Measurements from ENCODE around the gene THAP9. TPM values are rescaled to one million over a fixed set of nuclear protein-coding genes. Genes with fewer than 3 reads are reported as not detected.

THAP9 gene
- total RNA-seq, 1 experiment from 2014 or later, result 8.5 TPM

DNA sequence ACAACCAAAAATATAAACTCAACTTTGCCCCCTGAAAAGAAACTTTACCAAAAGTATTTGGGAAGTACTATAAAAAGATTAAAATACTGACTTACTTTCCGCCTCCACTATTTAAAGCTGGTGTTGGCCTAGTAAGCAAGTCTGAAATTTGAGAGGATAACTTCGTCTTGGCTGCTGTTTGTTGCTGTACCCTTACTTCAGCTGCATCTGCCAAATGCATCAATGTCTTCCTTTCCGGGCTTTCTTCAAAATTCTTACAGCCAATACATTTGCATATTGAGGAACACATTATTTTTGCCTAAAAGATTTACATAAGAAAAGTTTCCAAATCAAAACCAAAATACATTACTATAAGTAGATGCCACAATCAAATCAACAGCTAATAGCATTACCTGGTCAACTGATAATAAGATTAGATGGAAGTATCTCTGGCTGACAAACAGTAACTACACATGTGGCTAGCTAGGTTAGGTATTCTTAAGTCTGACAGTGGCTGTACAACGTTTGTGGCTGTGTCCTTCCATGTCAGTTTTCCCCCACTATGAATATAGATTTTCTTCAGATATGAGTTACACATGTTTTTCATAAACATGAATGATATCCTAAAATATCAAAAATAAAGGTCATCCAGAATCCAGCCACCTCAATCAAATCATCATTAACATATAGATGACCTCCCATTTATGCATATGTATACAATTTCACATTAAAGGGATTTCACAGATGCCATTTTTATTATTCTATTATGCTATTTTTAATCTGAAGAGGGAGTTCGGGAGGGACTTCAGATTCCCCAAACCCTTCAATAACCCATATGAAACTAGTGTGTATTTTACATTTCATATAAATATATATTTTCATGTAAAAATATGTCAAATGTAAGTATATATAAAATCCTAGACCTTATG lies 30.6 kb downstream of the THAP9 start:
- in situ Hi-C loops (cut with HindIII; ENCODE audit: low pct_unique_long_range_greater_than_20kb, low sequenced_read_pairs), result no loop called here
- no peak for DNase-seq (ENCODE audit: low read depth)

DNA sequence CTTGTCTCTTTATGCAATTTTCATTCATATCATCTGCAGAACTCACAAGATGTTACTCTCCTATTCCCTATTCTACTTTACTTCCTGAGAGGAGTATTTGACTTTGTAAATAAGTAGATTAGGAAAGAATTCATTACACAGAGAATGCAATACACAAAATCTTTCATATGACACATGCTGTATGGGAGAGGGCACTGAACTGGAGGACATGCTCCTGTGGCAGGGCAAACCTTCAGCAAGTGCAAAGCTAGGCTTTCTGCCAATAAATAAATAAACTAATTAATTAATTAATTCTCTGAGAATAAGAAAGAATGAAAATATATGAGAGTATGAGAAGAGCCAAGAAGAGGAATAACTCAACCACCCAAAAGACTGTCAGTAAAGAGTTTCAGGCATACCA lies 33.9 kb downstream of the THAP9 start:
- in situ Hi-C loops (cut with HindIII; ENCODE audit: low pct_unique_long_range_greater_than_20kb, low sequenced_read_pairs), result no loop called here
- DNase-seq (ENCODE audit: low read depth), result no peak

DNA sequence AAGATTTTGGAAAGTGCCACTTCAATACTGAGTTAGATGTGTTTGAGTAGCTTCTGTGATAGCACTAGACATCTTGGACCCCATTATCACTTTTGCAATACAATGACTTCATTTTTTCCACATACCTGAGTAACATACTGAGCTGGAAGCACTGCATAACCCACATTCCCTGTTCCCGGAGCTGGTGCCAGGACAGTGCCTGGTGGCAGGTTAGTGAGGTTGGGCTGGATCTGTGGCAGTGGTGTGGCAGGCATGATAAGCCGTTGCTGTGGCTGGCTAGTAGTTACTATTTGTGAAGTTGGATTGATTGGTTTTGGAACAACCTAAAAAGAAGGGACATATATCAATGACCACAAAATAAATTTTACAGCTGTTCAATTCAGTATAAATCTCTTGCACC lies 38.9 kb downstream of the THAP9 start:
- DNase-seq (ENCODE audit: low read depth), result no peak
- in situ Hi-C loops (cut with HindIII; ENCODE audit: low pct_unique_long_range_greater_than_20kb, low sequenced_read_pairs), result no loop called here

DNA sequence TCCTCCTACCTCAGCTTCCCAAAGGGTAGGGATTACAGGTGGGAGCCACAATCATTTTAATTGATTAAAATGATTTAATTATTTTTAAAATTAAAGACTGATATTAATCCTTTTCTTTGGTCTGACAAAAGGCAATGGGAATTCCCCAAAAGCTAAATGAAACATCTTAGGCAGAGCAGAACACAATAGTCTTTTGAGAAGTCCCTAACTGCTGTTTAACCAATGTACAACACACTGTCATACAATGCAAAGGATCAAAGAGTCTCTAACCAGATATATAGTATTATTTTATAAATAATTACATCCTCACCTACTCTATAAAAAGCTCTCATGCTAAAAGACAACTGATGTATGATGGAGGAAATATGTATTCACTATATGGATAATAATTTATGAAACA lies 47.0 kb downstream of the THAP9 start:
- in situ Hi-C loops (cut with HindIII; ENCODE audit: low pct_unique_long_range_greater_than_20kb, low sequenced_read_pairs), result no loop called here
- DNase-seq (ENCODE audit: low read depth), result no peak

DNA sequence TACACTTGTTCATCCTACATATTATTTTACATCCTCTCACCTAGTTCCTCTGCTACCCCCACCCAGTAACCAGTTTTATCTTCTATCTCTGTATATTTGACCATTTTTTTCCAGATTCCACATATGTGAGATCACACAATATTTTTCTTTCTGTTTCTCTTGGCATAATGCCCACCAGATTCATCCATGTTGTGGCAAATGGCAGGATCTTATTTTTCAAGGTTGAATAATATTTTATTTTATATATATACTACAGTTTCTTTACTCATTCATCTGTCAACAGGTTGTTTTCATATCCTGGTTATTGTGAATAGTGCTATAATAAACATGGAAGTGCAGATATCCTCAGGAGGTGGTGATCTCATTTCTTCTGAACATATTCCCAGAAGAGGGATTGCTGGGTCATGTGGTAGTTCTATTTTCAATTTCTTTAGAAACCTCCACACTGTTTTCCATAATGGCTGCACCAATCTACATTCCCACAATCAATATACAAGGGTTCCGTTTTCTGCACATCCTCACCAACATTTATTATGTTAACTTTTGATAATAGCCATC lies 48.2 kb downstream of the THAP9 start:
- DNase-seq (ENCODE audit: low read depth), result no peak
- in situ Hi-C loops (cut with HindIII; ENCODE audit: low pct_unique_long_range_greater_than_20kb, low sequenced_read_pairs), result no loop called here

DNA sequence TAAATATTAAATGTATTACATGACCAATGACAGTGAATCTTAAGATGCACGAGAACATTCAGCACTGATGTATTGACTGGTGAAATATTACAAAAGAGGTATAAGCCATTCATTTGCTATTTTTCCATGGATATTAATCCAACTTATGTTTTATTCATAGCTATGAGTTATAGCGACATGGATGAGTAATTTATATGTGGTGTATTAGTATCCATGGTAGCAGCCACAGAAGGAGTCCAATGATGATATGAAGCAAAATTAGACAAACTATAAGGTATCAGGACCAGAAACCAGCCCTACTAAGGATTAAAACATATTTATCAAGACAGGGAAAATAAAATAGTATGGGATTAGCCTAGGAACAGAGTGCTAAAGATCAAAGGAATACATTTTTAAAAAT lies 50.7 kb downstream of the THAP9 start:
- DNase-seq (ENCODE audit: low read depth), result no peak
- in situ Hi-C loops (cut with HindIII; ENCODE audit: low pct_unique_long_range_greater_than_20kb, low sequenced_read_pairs), result no loop called here

DNA sequence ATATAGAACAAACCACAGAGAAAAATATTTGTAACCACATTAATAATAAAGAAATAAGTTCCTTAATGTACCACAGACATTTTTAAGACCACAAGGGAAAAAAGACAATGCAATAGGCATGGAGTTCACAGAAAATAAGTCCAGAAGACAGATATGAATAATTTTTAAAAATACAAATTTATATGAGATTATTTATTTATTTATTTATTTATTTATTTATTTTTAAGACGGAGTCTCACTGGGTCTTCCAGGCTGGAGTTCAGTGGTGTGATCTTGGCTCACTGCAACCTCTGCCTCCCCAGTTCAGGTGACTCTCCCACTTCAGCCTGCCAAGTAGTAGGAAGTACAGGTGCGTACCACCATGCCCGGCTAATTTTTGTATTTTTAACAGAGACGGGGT lies 53.7 kb downstream of the THAP9 start:
- in situ Hi-C loops (cut with HindIII; ENCODE audit: low pct_unique_long_range_greater_than_20kb, low sequenced_read_pairs), result no loop called here
- no peak for DNase-seq (ENCODE audit: low read depth)

DNA sequence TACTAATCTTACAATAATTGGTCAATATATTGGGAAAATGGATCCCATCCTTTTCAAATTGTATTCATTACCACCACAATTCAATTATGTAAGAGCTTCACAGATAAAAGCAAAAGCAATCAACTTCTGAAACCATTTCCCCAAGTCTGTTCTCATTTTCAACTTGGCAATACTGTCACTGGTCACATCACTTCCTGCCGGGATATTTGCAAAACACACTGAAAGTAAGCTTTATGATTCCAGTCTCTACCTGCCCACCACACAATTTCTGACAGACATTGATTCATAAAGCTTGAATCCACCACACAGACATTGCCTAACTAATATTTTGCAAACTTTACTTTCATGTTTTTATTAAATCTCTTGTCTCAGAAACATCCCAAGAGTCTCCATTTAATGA lies 56.5 kb downstream of the THAP9 start:
- in situ Hi-C loops (cut with HindIII; ENCODE audit: low pct_unique_long_range_greater_than_20kb, low sequenced_read_pairs), result no loop called here
- DNase-seq (ENCODE audit: low read depth), result no peak

DNA sequence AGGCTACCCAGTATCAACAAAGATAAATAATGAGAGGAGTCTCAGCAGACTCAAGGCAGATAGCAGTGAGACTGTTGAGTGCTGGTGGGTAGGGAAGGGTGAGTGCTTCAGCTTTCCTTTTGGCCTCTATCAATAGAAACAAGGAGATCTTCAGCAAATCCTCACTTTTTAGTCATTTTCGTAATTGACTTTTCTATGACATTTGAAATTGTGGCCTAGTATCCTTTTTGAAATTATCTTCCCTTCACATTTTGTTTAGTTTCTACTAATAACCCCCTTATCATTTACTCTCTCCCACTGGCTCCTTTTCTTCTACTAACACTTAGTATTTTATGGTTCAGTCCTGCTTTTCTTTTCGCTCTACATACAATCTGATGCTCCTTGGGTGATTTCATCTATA lies 65.2 kb downstream of the THAP9 start:
- DNase-seq (ENCODE audit: low read depth), result no peak

DNA sequence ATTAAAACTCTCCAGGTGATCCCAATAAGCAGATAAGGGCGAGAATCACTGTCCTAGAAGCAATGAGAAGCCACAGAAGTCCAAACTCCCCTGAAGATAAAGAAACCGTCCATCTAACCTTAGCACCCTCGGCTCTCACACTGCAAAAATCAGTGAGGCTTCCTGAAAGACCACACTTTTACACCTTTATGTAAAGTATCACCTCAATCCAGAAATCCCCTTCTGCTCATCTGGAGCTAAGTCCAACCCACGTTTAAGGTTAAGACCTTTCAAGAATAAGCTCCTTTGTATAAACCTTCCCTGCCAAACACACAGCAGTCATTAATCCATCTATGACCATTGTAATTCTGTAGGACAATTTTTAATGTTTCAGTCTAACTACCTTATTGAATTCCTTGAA lies 68.4 kb downstream of the THAP9 start:
- in situ Hi-C loops (cut with HindIII; ENCODE audit: low pct_unique_long_range_greater_than_20kb, low sequenced_read_pairs), result no loop called here
- DNase-seq (ENCODE audit: low read depth), result no peak

More for the DNA sequence above, 65.2 kb downstream of the THAP9 start:
- in situ Hi-C loops (cut with HindIII; ENCODE audit: low pct_unique_long_range_greater_than_20kb, low sequenced_read_pairs), result no loop called here

DNA sequence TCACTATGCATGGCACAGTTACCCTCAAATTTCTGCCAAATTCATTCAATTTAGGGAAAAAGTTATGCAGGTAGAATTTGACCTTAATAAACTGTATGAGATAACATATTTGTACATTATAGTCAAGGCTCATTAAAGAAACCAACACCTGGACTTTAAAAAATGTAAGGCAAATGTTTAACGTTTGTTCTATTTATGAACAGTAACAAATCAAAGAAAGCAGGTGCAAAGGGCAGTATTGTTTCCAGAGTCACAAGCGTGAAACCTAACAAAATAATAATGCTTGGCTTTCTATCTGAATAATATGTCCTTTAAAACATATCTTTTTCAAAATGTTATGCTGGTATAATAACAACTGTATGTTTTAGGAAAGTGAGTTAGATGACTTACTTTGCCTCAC lies 68.9 kb downstream of the THAP9 start:
- no peak for DNase-seq (ENCODE audit: low read depth)
- in situ Hi-C loops (cut with HindIII; ENCODE audit: low pct_unique_long_range_greater_than_20kb, low sequenced_read_pairs), result no loop called here

Other genes starting within 250 kb of the THAP9 start
- 4.4 and 7.2 TPM in 2 replicates for gene SCD5, start 101.9 kb upstream of the THAP9 start, total RNA-seq (2014; rRNA removed; shearing (Covaris generic); ENCODE audit: low replicate concordance)
- gene SEC31A, start 9.6 kb upstream of the THAP9 start, total RNA-seq (2014; rRNA removed; shearing (Covaris generic); ENCODE audit: low replicate concordance), result 73.7 and 88.7 TPM in 2 replicates
- 13.1 and 15.9 TPM in 2 replicates for gene LIN54, start 110.1 kb downstream of the THAP9 start, total RNA-seq (2014; rRNA removed; shearing (Covaris generic); ENCODE audit: low replicate concordance)
- gene COPS4, start 134.4 kb downstream of the THAP9 start, total RNA-seq (2014; rRNA removed; shearing (Covaris generic); ENCODE audit: low replicate concordance), result 53.5 and 68.7 TPM in 2 replicates
- gene PLAC8, start 214.0 kb downstream of the THAP9 start, total RNA-seq (2014; rRNA removed; shearing (Covaris generic); ENCODE audit: low replicate concordance), result not detected in 2 replicates